H9 (cell line): ENCODE measurements around the gene NPAS3. TPM values are rescaled to one million over a fixed set of nuclear protein-coding genes. Genes with fewer than 3 reads are reported as not detected.

ENCODE experiments used
- DNase-seq: peaks from one replicate; pipeline ENCODE4 v3.0.0-alpha.2; 2017
- H2AFZ ChIP-seq: one replicate; pipeline ENCODE4 v1.6.1; 2013; ENCODE audit warnings: mild to moderate bottlenecking, low read length, control low read depth, moderate library complexity
- H2AK5ac ChIP-seq: 2 replicates; pipeline ENCODE4 v1.6.1; 2013; ENCODE audit warnings: low read length, control low read depth, mixed read lengths; ENCODE audit not compliant: insufficient read length
- H2BK120ac ChIP-seq: one replicate; pipeline ENCODE4 v1.6.1; 2013; ENCODE audit warnings: low read depth, mild to moderate bottlenecking, low read length, control low read depth, inconsistent platforms; ENCODE audit not compliant: poor library complexity, severe bottlenecking
- H2BK12ac ChIP-seq: 2 replicates; pipeline ENCODE4 v1.6.1; 2013; ENCODE audit warnings: low read length, control low read depth, mixed read lengths, low read depth; ENCODE audit not compliant: insufficient read length
- H2BK15ac ChIP-seq: 2 replicates; pipeline ENCODE4 v1.6.1; 2013; ENCODE audit warnings: low read depth, low read length, control low read depth
- H2BK20ac ChIP-seq: one replicate; pipeline ENCODE4 v1.6.1; 2013; ENCODE audit warnings: low read depth, mild to moderate bottlenecking, low read length, control low read depth, inconsistent platforms; ENCODE audit not compliant: poor library complexity, severe bottlenecking
- H2BK5ac ChIP-seq: 2 replicates; pipeline ENCODE4 v1.6.1; 2013; ENCODE audit warnings: low read length, control low read depth, mixed read lengths; ENCODE audit not compliant: insufficient read length
- H3K14ac ChIP-seq: 2 replicates; pipeline ENCODE4 v1.6.1; 2013; ENCODE audit warnings: low read length, control low read depth; ENCODE audit not compliant: insufficient read depth
- H3K18ac ChIP-seq: 2 replicates; pipeline ENCODE4 v1.6.1; 2013; ENCODE audit warnings: low read depth, mild to moderate bottlenecking, mixed read lengths, low read length, control low read depth; ENCODE audit not compliant: insufficient read length
- H3K23ac ChIP-seq: 2 replicates; pipeline ENCODE4 v1.6.1; 2013; ENCODE audit warnings: low read length, control low read depth, mixed read lengths, low read depth; ENCODE audit not compliant: insufficient read length
- H3K23me2 ChIP-seq: 2 replicates; pipeline ENCODE4 v1.6.1; 2013; ENCODE audit warnings: low read depth, mild to moderate bottlenecking, mixed read lengths, low read length, control low read depth; ENCODE audit not compliant: insufficient read length, poor library complexity, severe bottlenecking
- H3K27ac ChIP-seq: 2 replicates; pipeline ENCODE4 v1.5.1; 2013; ENCODE audit warnings: low read length, control low read depth, mixed read lengths, low read depth; ENCODE audit not compliant: insufficient read length
- H3K27me3 ChIP-seq: 2 replicates; pipeline ENCODE4 v1.6.1; 2013; ENCODE audit warnings: low read length, control low read depth, inconsistent platforms; ENCODE audit not compliant: insufficient read depth
- H3K4ac ChIP-seq: 2 replicates; pipeline ENCODE4 v1.6.1; 2013; ENCODE audit warnings: low read depth, mild to moderate bottlenecking, control low read depth, inconsistent platforms, low read length, moderate library complexity
- H3K4me1 ChIP-seq: 2 replicates; pipeline ENCODE4 v1.6.1; 2013; ENCODE audit warnings: low read length, control low read depth, inconsistent platforms; ENCODE audit not compliant: insufficient read depth
- H3K4me2 ChIP-seq: 2 replicates; pipeline ENCODE4 v1.6.1; 2013; ENCODE audit warnings: low read length, control low read depth, mixed read lengths; ENCODE audit not compliant: insufficient read length, insufficient read depth
- H3K56ac ChIP-seq: 2 replicates; pipeline ENCODE4 v1.6.1; 2013; ENCODE audit warnings: low read depth, mild to moderate bottlenecking, mixed read lengths, low read length, control low read depth; ENCODE audit not compliant: insufficient read length
- H3K79me1 ChIP-seq: 2 replicates; pipeline ENCODE4 v1.6.1; 2013; ENCODE audit warnings: low read depth, mild to moderate bottlenecking, moderate library complexity, low read length, control low read depth, inconsistent platforms; ENCODE audit not compliant: insufficient read depth, poor library complexity, severe bottlenecking
- H3K79me2 ChIP-seq: 2 replicates; pipeline ENCODE4 v1.6.1; 2013; ENCODE audit warnings: low read length, control low read depth, inconsistent platforms; ENCODE audit not compliant: insufficient read depth
- H3K9ac ChIP-seq: 2 replicates; pipeline ENCODE4 v1.6.1; 2013; ENCODE audit warnings: low read length, control low read depth, mixed read lengths; ENCODE audit not compliant: insufficient read length; ENCODE audit errors: extremely low read depth
- H3K9me3 ChIP-seq: one replicate; pipeline ENCODE4 v1.6.1; 2013; ENCODE audit warnings: low read depth, low read length, inconsistent platforms; ENCODE audit not compliant: control insufficient read depth
- H3T11ph ChIP-seq: one replicate; pipeline ENCODE4 v1.6.1; 2013; ENCODE audit warnings: mild to moderate bottlenecking, low read length, control low read depth, inconsistent platforms
- H4K20me1 ChIP-seq: one replicate; pipeline ENCODE4 v1.6.1; 2013; ENCODE audit not compliant: control insufficient read depth, insufficient read length, insufficient read depth
- H4K5ac ChIP-seq: 2 replicates; pipeline ENCODE4 v1.6.1; 2013; ENCODE audit warnings: low read depth, mild to moderate bottlenecking, mixed read lengths, low read length, control low read depth; ENCODE audit not compliant: insufficient read length
- H4K8ac ChIP-seq: replicated peaks from 2 replicates; pipeline ENCODE4 v1.6.1; 2013; ENCODE audit warnings: low read length, control low read depth, mixed read lengths, low read depth; ENCODE audit not compliant: insufficient read length
- H4K91ac ChIP-seq: 2 replicates; pipeline ENCODE4 v1.6.1; 2013; ENCODE audit warnings: low read depth, mild to moderate bottlenecking, moderate library complexity, mixed read lengths, low read length, control low read depth; ENCODE audit not compliant: insufficient read length
- H3K27ac Mint-ChIP-seq, 3 experiments: 2 replicates in 2 of 3; 3 replicates in 1 of 3; pipeline ENCODE4 v1.8.0; 2020 to 2021; ENCODE audit warnings: mixed read lengths in 3 of 3, mild to moderate bottlenecking in 1 of 3, moderate library complexity in 1 of 3
- H3K27me3 Mint-ChIP-seq: 2 replicates; pipeline ENCODE4 v1.8.0; 2021; ENCODE audit warnings: low read depth, mild to moderate bottlenecking, moderate library complexity, mixed read lengths
- H3K36me3 Mint-ChIP-seq, 3 experiments: 2 replicates in 2 of 3; 3 replicates in 1 of 3; pipeline ENCODE4 v1.8.0; 2020 to 2021; ENCODE audit warnings: low read depth in 3 of 3, mixed read lengths in 3 of 3; ENCODE audit not compliant: insufficient read depth in 1 of 3
- H3K4me1 Mint-ChIP-seq, 2 experiments: 2 replicates each; pipeline ENCODE4 v1.8.0; 2020; ENCODE audit warnings: mixed read lengths in 2 of 2
- H3K4me3 Mint-ChIP-seq, 2 experiments: 2 replicates in 1 of 2; 3 replicates in 1 of 2; pipeline ENCODE4 v1.8.0; 2020 to 2021; ENCODE audit warnings: mild to moderate bottlenecking in 2 of 2, mixed read lengths in 2 of 2, moderate library complexity in 1 of 2
- H3K9me3 Mint-ChIP-seq, 2 experiments: 2 replicates in 1 of 2; 3 replicates in 1 of 2; pipeline ENCODE4 v1.8.0; 2020; ENCODE audit warnings: mild to moderate bottlenecking in 2 of 2, mixed read lengths in 2 of 2, moderate library complexity in 1 of 2
- WGBS: extraction: QIAGEN DNeasy Blood & Tissue Kit; methylation state at CpG from one replicate; pipeline ENCODE4 v1.1.7; 2013; ENCODE audit warnings: missing lambda C conversion rate, low lambda C conversion rate, mixed read lengths; ENCODE audit not compliant: insufficient read length; ENCODE audit errors: extremely low coverage; 5-methylcytosine and 5-hydroxymethylcytosine counted together
- total RNA-seq: library from RNA; stranded (reverse); gene quantifications from 2 replicates; pipeline ENCODE4 v1.2.1, GENCODE V29; 2021
- TF ChIP-seq, protein P1 (sequence below): fragments of 200-600 bp; sonication (generic); conservative IDR thresholded peaks from 3 replicates; pipeline ENCODE4 v1.8.0; 2021; ENCODE audit warnings: antibody characterized with exemption, mild to moderate bottlenecking

The NPAS3 gene
- total RNA-seq, 1 experiment from 2014 or later, result 0.17 TPM

DNA sequence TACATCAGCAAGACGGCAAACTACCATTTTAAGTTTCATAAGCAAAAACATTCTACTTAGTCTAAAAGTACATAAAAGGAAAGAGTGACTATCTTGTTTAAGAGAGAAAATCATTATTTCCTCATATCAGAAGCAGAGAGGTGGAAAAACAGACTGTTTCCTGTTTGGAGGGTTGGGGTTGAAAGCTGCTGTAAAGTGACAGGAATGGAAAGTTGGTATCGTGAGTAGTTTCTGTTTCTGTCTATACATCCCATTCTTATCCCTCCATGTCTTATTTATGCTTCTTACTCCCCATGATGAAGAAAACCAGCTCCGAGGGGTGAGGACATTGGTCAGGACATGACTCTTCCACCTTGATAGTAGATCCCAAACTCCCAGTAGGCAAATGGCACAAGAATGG is 795.7 kb downstream of the NPAS3 start:
- H3K23ac ChIP-seq, result no peak overlapping the region
- no peak overlapping the region for H3K56ac ChIP-seq
- H3K27me3 ChIP-seq, result no peaks in the 10 kb centered on the region; the same call in 1 of the 2 replicates
- Mint-ChIP-seq H3K27ac (no peak overlapping the region), H3K4me1 (peaks cover 31 to 33% of the 10 kb centered on the region in 2 experiments), H3K27me3 (no peaks in the 10 kb centered on the region), H3K9me3 (no peaks in the 10 kb centered on the region; a peak in 1 of 5 replicates), H3K4me3 (no peak overlapping the region), H3K36me3 (no peaks in the 10 kb centered on the region)
- TF ChIP-seq, protein P1, sequence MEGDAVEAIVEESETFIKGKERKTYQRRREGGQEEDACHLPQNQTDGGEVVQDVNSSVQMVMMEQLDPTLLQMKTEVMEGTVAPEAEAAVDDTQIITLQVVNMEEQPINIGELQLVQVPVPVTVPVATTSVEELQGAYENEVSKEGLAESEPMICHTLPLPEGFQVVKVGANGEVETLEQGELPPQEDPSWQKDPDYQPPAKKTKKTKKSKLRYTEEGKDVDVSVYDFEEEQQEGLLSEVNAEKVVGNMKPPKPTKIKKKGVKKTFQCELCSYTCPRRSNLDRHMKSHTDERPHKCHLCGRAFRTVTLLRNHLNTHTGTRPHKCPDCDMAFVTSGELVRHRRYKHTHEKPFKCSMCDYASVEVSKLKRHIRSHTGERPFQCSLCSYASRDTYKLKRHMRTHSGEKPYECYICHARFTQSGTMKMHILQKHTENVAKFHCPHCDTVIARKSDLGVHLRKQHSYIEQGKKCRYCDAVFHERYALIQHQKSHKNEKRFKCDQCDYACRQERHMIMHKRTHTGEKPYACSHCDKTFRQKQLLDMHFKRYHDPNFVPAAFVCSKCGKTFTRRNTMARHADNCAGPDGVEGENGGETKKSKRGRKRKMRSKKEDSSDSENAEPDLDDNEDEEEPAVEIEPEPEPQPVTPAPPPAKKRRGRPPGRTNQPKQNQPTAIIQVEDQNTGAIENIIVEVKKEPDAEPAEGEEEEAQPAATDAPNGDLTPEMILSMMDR, result no peak
- H4K8ac ChIP-seq, result no peak overlapping the region
- no peak overlapping the region for H2BK120ac ChIP-seq
- no peak overlapping the region for H3K18ac ChIP-seq
- H3K23me2 ChIP-seq, result no peaks in the 10 kb centered on the region
- H3K27ac ChIP-seq, result no peak overlapping the region
- no peak overlapping the region for H2BK12ac ChIP-seq
- 0 out of 2 replicates have a peak, but pooled peaks cover 3% of the 10 kb centered on the region for H3K4me1 ChIP-seq
- H2AK5ac ChIP-seq, result no peak overlapping the region
- H3K79me1 ChIP-seq, result no peaks in the 10 kb centered on the region
- H4K20me1 ChIP-seq, result no peaks in the 10 kb centered on the region
- H2AFZ ChIP-seq, result no peak overlapping the region
- H3K14ac ChIP-seq, result no peak overlapping the region
- H4K5ac ChIP-seq, result no peak overlapping the region
- WGBS, result no CpG with 5 or more reads among the region's 3 CpGs
- no peak overlapping the region for H3T11ph ChIP-seq
- no peak overlapping the region for H3K4me2 ChIP-seq
- no peak overlapping the region for H2BK15ac ChIP-seq
- no peak for DNase-seq
- H3K4ac ChIP-seq, result no peak overlapping the region
- no peak overlapping the region for H2BK5ac ChIP-seq
- no peak overlapping the region for H3K9ac ChIP-seq
- no peaks in the 10 kb centered on the region for H3K9me3 ChIP-seq
- H2BK20ac ChIP-seq, result no peak overlapping the region
- H4K91ac ChIP-seq, result no peak overlapping the region
- no peaks in the 10 kb centered on the region for H3K79me2 ChIP-seq
